GDM1 (cell line): Measurements from ENCODE around the gene GIT1.
A peak's percentile ranks its signal among the peaks of the same experiment; 100 is the strongest.

Experiments used
- DNase-seq: peaks from one replicate; lab custom pipeline; 2025; lab: John Stamatoyannopoulos, UW

Gene GIT1

DNA sequence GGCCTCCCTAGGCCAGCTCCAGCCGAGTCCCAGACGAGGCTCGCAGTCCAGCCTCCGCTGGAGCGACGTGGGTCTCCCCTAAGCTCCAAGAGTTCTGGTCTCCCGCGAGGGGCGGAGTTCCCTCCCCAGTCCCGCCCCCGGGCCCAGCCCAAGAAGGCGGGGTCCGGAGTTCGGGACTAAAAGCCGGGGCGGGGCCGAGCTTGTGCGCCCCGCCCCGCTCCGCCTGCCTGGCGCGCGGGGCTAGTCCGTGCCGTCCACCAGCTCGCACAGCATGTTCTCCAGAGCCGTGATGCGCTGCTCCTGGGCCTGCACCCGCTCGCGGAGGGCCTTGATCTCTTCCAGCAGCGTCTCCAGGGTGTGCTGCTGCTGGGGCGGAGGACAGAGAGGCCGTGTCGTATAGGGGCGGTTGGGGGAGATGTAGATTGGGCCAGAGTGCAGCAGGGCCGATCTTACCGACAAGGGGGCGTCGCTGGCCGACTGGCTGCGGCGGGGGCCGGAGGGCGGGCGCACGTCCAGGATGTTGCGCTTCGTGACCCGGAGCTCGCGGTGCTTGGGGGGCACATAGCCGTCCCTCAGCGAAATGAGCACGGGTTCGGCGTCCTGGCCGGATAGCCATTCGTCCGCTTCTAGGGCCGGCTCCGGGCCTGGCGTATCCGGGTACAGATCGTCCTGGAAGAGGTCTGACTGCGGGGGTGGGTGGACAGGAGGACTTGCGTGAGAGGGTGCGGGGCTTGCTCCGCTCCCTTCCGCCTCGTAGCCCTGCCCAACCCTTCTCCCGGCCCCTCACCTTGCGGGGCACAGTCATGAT, 26.2 kb upstream of the GIT1 start:
- peak; percentile 76 for DNase-seq

- DNase-seq: peak; percentile 72
Measured at GRCh38 chr17:29615048-29615385, 25.6 kb upstream of the GIT1 start.

DNA sequence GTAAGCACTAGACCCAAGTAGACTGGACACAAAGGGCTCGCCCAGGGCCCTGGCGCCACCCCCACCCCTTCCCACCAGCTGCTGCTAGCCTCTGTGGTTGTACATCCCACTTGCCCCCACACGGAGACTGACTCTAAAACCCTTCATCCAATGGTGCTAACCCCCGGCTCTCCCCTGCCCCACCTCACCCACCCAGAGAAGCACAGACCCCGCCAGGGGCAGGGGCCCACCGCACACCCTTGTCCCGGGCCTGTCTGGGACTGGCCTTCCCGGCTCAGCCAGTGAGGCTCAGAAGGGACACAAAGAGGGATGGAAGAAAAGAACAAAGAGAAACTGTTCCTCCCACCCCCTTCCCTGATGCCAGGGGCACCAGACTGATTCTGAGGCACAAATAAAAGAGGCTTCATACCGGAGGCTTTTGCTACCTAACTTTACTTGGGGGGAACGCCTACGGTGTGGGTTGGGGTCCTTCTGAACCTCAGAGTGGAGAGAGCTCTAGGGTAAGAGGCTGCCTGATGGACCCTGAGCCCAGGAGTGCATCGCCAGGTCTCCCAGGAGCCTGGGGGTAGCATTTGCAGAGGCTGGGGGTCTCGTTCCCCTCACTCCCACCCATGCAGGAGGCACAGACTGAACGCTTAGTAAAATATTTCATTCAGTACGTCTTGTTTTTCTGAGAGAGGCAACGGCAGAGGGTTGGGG, 25.1 kb upstream of the GIT1 start:
- DNase-seq: no peak

DNA sequence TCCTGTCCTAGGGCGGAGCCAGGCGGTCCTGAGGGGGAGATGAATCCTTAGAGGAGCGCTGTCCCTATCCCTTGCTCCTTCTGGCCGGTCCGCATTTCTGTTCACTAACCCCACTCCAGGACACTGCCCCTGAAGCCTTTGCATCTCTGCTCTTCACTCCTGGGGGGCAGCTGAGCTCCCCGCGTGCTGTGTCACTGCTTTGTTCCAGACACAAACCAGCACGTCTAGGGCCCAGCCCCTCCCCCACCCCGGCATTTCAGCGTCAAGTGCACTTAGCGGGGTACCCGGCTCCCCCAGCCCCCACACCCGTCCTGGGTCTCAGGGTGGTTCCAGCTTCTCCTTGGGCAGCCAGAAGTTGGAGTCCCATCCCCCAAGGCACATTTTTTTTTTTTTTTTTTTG, 24.4 kb upstream of the GIT1 start:
- DNase-seq: no peak

- no peak for DNase-seq
Measured at GRCh38 chr17:29613352-29613837, 23.9 kb upstream of the GIT1 start.

DNA sequence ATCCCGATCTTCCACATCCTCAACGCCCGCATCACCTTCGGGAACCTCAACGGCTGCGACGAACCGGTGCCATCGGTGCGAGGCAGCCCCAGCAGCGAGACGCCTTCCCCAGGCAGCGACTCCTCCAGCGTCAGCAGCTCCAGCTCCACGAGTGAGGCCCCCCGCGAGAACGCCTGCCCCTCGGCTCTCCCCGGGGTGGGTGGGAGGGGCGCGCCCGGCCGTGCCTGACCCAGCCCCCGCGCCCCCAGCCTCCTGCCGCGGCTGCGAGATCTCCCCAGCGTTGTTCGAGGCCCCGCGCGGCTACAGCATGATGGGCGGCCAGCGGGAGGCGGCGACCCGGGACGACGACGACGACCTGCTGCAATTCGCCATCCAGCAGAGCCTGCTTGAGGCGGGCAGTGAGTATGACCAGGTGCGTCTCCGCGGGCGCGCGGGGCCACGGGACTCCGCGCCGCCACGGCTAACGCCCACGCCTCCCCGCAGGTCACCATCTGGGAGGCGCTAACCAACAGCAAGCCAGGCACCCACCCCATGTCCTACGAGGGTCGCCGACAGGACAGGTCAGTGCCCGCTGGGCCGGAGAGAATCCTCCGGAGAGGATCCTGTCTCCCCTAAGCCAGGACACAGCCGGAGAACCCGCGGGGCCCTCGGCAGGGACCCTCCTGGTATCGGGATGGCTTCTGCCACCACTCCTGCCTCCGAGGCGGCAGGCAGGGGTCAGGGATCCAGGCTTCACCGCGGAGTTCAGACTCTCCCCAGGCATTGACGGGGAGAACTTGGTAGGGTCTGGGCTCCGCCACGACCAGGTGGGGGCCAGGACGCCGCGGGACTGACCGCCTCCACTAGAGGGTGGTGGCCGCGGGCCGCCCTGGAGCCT, 23.2 kb upstream of the GIT1 start:
- DNase-seq: no peak

DNA sequence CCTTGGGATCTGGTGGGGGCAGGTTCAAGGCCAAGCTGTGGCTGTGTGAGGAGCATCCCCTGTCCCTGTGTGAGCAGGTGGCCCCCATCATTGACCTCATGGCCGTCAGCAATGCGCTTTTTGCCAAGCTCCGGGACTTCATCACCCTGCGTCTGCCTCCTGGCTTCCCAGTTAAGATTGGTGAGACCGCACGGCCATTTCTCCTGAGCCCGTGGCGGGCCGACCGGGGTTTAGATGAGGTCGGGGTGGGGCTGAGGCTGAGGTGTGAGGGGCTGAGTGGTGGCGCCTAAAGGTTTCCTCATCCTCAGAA, 22.6 kb upstream of the GIT1 start:
- no peak for DNase-seq

GRCh38 chr17:29611351-29612093, 22.1 kb upstream of the GIT1 start:
- no peak for DNase-seq

DNA sequence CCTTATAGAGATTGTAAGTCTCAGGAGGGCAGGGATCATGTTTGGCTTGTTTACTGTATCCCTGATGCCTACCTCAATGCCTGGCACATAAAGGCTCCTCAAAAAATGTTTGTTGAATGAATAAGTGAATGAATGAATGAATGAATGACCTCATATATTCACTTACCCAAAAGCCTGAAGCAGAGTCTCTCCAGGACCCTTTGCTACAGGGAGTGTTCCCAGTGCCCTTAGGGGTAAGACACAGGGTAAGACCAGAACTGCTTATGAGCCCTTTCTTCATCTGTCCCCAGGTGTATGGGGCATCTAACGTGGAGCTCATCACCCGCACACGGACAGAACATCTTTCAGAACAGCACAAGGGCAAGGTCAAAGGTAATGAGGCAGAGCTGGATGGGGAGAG, 20.9 kb upstream of the GIT1 start:
- DNase-seq: no peak

- DNase-seq: no peak
Measured at GRCh38 chr17:29608986-29609385, 19.5 kb upstream of the GIT1 start.

GRCh38 chr17:29607557-29608195, 18.2 kb upstream of the GIT1 start:
- DNase-seq: no peak

- no peak for DNase-seq
Measured at GRCh38 chr17:29603109-29603674, 13.7 kb upstream of the GIT1 start.

- no peak for DNase-seq
Measured at GRCh38 chr17:29597361-29598172, 8.1 kb upstream of the GIT1 start.

DNA sequence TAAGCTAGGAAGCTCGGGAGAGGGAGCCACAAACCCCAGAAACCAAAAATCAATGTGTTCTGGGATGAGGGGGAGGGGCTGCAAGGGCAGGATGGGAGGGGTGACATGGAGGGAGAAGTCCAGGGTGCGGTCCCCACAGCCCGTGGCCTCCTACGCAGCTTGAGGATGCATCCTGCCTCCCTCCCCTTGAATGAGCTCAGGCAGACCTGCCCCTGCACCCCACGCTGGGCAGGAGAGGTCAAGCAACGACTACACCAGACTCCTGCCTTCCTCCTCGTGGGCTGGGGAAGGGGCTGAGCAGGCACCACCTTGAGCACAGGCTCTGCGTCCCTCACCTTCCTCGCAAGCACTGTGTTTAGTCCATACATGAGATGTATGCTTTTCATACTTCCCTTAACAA, 7.4 kb upstream of the GIT1 start:
- no peak for DNase-seq

- DNase-seq: no peak
Measured at GRCh38 chr17:29595943-29596774, 6.7 kb upstream of the GIT1 start.

- no peak for DNase-seq
Measured at GRCh38 chr17:29595107-29595942, 5.9 kb upstream of the GIT1 start.

DNA sequence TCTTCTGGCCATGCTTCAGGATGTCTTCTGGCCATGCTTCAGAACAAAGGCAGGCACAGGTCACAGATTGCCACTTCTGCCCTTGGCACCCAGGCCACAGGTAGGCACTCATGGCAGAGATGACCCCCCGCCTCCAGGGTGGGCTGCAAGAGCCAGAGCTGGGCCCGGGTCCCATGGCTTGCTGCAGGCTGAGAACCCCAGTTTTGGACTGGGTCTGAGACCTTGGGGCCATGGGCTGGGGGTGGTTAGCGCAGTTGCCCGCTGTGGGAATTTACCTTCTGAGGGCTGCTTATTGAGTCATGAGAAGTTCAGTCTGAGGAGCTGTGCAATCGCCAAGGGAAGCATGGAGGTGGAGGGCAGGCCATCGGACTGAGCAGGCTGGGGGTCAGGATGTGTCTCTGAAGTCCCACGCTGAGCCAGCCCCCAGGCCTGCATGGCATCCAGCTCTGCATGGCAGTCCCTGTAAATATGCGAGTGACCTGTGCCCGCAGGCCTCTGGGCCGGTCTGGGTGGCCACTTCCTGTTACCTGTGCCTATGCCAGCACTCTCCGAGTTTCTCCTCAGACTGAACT, 5.2 kb upstream of the GIT1 start:
- DNase-seq: no peak
